Tibial artery (tissue), 4 donors: ENCODE data around the gene POU1F1.

Source experiments
- DNase-seq, 2 donors: peaks; one replicate each; pipeline ENCODE4 v3.0.0-alpha.2; 2019
- H3K27ac ChIP-seq, 2 donors: fragments of 200-600 bp; sonication (generic) in 1 of 2; 1 replicate in 1 of 2; 2 replicates in 1 of 2; pipeline ENCODE4 v1.5.1; 2018 to 2019; ENCODE audit warnings: mild to moderate bottlenecking in 1 of 2
- H3K27me3 ChIP-seq, 2 donors: fragments of 200-600 bp; sonication (generic) in 1 of 2; one replicate each; pipeline versions ENCODE4 v1.5.1 to v1.6.0; 2016 to 2019
- H3K36me3 ChIP-seq, 3 donors: fragments of 200-600 bp; sonication (generic) in 2 of 3; one replicate each; pipeline ENCODE4 v1.5.1; 2016 to 2019; ENCODE audit warnings: mild to moderate bottlenecking in 2 of 3
- H3K4me1 ChIP-seq, 4 donors: fragments of 200-600 bp; sonication (generic) in 2 of 4; 1 replicate in 3 of 4; 2 replicates in 1 of 4; pipeline ENCODE4 v1.5.1; 2016 to 2019
- H3K4me3 ChIP-seq, 2 donors: fragments of 200-600 bp; sonication (generic) in 1 of 2; 1 replicate in 1 of 2; 2 replicates in 1 of 2; pipeline ENCODE4 v1.5.1; 2018 to 2019; ENCODE audit warnings: mild to moderate bottlenecking in 2 of 2
- H3K9me3 ChIP-seq, 3 donors: fragments of 200-600 bp; sonication (generic) in 1 of 3; one replicate each; pipeline ENCODE4 v1.5.1; 2016 to 2019
- CTCF ChIP-seq, 2 experiments: fragments of 200-600 bp in 1 of 2; fragments of 450-650 bp in 1 of 2; IDR thresholded peaks; one replicate each; pipeline ENCODE4 v1.5.1; 2017 to 2019; ENCODE audit warnings: antibody characterized with exemption in 2 of 2, mild to moderate bottlenecking in 1 of 2, moderate library complexity in 1 of 2
- intact Hi-C: fragments of 100-400 bp; cut with DNase I; formaldehyde crosslinking; loops from one replicate; pipeline ENCODE4 v1.15.0; 2023; ENCODE audit warnings: low total_unique reads

The POU1F1 gene, protein sequence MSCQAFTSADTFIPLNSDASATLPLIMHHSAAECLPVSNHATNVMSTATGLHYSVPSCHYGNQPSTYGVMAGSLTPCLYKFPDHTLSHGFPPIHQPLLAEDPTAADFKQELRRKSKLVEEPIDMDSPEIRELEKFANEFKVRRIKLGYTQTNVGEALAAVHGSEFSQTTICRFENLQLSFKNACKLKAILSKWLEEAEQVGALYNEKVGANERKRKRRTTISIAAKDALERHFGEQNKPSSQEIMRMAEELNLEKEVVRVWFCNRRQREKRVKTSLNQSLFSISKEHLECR

GRCh38 chr3:87276484-87276883 lies at the start of gene POU1F1:
Gene POU1F1, minus strand, starts transcription at chr3:87276584. Its CDS starts 122 bp downstream, at chr3:87276462.
- Histone ChIP-seq H3K4me3 (no peak within 1 kb of the TSS), H3K4me1 (no peaks in the 10 kb centered on the region), H3K9me3 (no peaks in the 10 kb centered on the region), H3K27ac (no peak within 1 kb of the TSS), H3K36me3 (no peaks in the 10 kb centered on the region), H3K27me3 (no peaks in the 10 kb centered on the region)
- intact Hi-C loops = no loop called here
- no peak for DNase-seq
- TF ChIP-seq CTCF (IDR thresholded peaks at IDR 0.05) = no peak

DNA sequence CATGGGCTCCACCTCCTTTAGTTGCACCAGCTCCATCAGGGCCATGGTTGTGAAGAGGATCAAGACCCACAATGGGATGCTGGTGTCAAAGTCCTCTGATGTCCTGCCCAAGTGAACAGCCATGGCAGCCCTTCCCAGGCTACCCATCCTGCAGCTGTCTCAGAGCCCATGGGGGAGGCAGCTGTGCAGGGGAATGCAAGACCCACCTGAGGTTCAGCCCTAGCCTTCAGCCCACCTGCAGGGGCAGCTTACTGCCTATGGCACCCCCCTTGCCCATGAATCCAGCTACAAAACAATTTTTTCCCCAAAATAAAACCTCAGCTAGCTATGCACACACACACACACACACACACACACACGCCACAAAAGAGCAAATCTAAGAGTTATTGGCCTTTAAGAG lies 48.2 kb upstream of the POU1F1 start:
- no peak for TF ChIP-seq CTCF (IDR thresholded peaks at IDR 0.05)
- no peak for DNase-seq
- Histone ChIP-seq H3K36me3 (no peaks in the 10 kb centered on the region), H3K4me1 (no peaks in the 10 kb centered on the region), H3K9me3 (no peaks in the 10 kb centered on the region), H3K27ac (no peak overlapping the region), H3K27me3 (no peaks in the 10 kb centered on the region), H3K4me3 (no peak overlapping the region)
- intact Hi-C loops = no loop called here

GRCh38 chr3:87320756-87321626 lies 44.6 kb upstream of the POU1F1 start:
- no peaks in the 10 kb centered on the region for H3K27me3 ChIP-seq
- DNase-seq = no peak
- intact Hi-C loops = no loop called here
- no peaks in the 10 kb centered on the region for H3K9me3 ChIP-seq
- no peak overlapping the region for H3K4me3 ChIP-seq
- no peak for TF ChIP-seq CTCF (IDR thresholded peaks at IDR 0.05)
- no peaks in the 10 kb centered on the region for H3K36me3 ChIP-seq
- H3K27ac ChIP-seq = no peak overlapping the region
- peaks cover 0 to 8% (median 0%) of the 10 kb centered on the region in 4 donors for H3K4me1 ChIP-seq

DNA sequence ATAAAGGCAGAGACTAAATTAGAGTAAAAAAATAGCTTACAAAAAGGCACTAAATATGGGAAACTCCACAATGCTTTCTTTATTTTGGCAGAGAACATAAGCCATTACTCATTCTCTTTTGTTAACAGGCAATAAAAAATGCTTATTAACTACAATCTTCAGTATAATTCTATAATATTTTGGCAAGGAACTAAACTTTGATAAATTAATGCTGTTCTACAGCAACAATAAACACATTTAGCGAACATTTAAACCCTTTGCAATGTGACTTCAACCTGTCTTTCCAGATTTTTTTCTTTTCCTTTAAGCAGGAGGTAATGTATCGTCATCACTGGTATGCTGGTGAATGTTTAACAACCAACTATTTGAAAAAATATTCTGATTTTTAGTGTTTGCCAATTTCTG lies 42.2 kb upstream of the POU1F1 start:
- no peak for DNase-seq

DNA sequence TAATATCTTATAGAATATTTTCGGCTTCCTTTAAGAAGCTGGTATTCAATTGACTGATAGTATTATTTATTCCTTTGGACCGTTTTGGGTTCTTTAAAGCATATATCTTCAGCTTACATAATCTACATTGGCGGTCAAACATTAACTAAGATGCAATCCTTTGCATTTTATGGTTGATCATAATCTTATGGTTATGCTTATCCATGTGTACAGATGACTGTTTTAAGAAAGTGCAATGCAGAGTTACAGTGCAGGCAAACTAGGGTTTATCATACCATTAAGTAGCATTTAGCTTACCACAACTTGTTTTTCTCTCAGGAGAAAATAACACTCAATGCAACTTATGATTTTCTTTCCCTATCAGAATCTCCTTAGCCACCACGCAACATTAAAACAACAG lies 41.4 kb upstream of the POU1F1 start:
- DNase-seq = no peak
- no peak overlapping the region for H3K27ac ChIP-seq
- TF ChIP-seq CTCF (IDR thresholded peaks at IDR 0.05) = no peak
- no peaks in the 10 kb centered on the region for H3K36me3 ChIP-seq
- intact Hi-C loops = no loop called here
- no peaks in the 10 kb centered on the region for H3K27me3 ChIP-seq
- H3K9me3 ChIP-seq = no peaks in the 10 kb centered on the region
- H3K4me1 ChIP-seq = peaks cover 0 to 8% (median 0%) of the 10 kb centered on the region in 4 donors
- H3K4me3 ChIP-seq = no peak overlapping the region

More for the DNA sequence above, 42.2 kb upstream of the POU1F1 start:
- H3K4me1 ChIP-seq = peaks cover 0 to 8% (median 0%) of the 10 kb centered on the region in 4 donors
- no peak for TF ChIP-seq CTCF (IDR thresholded peaks at IDR 0.05)
- no peaks in the 10 kb centered on the region for H3K9me3 ChIP-seq
- no peak overlapping the region for H3K4me3 ChIP-seq
- no peaks in the 10 kb centered on the region for H3K36me3 ChIP-seq
- intact Hi-C loops = no loop called here
- H3K27me3 ChIP-seq = no peaks in the 10 kb centered on the region
- H3K27ac ChIP-seq = no peak overlapping the region
